HEK293 (cell line): Measurements from ENCODE around the gene POLE3.

Experiments
- TCF7L2 ChIP-seq: IDR thresholded peaks from 2 replicates; pipeline ENCODE4 v1.6.1; 2011; ENCODE audit warnings: low read depth, mild to moderate bottlenecking, inconsistent platforms, low read length, moderate library complexity, borderline replicate concordance
- YY1 ChIP-seq: fragments of 450-650 bp; formaldehyde crosslinking; IDR thresholded peaks from 2 replicates; pipeline ENCODE4 v1.5.1; 2018; ENCODE audit warnings: missing biosample characterization, missing genetic modification characterization
- ZNF223 ChIP-seq: fragments of 450-650 bp; formaldehyde crosslinking; IDR thresholded peaks from 2 replicates; pipeline ENCODE4 v1.5.1; 2016; ENCODE audit warnings: missing biosample characterization, missing genetic modification characterization
- ZNF274 ChIP-seq, 2 experiments: fragments of 200-500 bp in 1 of 2; fragments of 450-650 bp in 1 of 2; sonication (Bioruptor generic) in 1 of 2; formaldehyde crosslinking in 1 of 2; IDR thresholded peaks; 2 replicates each; pipeline versions ENCODE4 v1.5.1 to v1.6.1; 2014 to 2016; ENCODE audit warnings: borderline replicate concordance in 1 of 2, inconsistent platforms in 1 of 2, low read length in 1 of 2, missing biosample characterization in 1 of 2, missing genetic modification characterization in 1 of 2
- ZNF350 ChIP-seq: fragments of 450-650 bp; formaldehyde crosslinking; IDR thresholded peaks from 2 replicates; pipeline ENCODE4 v1.5.0; 2017; ENCODE audit warnings: missing biosample characterization, mild to moderate bottlenecking, missing genetic modification characterization
- ZNF404 ChIP-seq: fragments of 450-650 bp; formaldehyde crosslinking; IDR thresholded peaks from 2 replicates; pipeline ENCODE4 v1.5.1; 2017; ENCODE audit warnings: missing biosample characterization, missing genetic modification characterization
- ZNF544 ChIP-seq: fragments of 450-650 bp; formaldehyde crosslinking; IDR thresholded peaks from 2 replicates; pipeline ENCODE4 v1.5.0; 2017; ENCODE audit warnings: missing biosample characterization, missing genetic modification characterization
- ZNF664 ChIP-seq: fragments of 450-650 bp; formaldehyde crosslinking; IDR thresholded peaks from 2 replicates; pipeline ENCODE4 v1.5.1; 2016; ENCODE audit warnings: missing biosample characterization, missing genetic modification characterization
- TF ChIP-seq, protein P1 (sequence below): fragments of 450-650 bp; formaldehyde crosslinking; IDR thresholded peaks from 2 replicates; pipeline ENCODE4 v1.5.1; 2016; ENCODE audit warnings: missing biosample characterization, missing genetic modification characterization
- TF ChIP-seq, protein P2 (sequence below): fragments of 450-650 bp; formaldehyde crosslinking; IDR thresholded peaks from 2 replicates; pipeline ENCODE4 v1.5.1; 2016; ENCODE audit warnings: missing biosample characterization, missing genetic modification characterization

DNA sequence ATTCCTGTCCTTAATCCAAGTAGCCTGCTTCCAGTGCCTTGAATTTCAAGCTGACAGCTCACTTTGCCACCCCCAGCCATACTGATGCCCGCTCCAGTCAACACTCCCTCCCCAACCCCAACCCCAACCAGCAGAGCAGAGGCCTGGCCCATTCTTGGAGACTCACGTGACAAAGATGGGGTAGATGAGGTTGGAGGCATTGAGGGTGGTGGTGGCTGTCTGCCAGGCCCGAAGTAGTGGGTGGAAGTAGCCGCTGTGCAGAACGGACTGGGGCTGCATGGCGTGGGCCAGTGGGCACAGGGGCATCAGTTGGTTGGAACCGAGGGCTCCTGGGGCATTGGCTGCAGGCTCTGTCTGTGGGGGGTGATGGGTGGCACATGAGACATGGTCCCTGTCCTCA is 17.2 kb downstream of the POLE3 start:
- no peak for TF ChIP-seq YY1 (tag by site-specific recombination)
- TF ChIP-seq, protein P1, sequence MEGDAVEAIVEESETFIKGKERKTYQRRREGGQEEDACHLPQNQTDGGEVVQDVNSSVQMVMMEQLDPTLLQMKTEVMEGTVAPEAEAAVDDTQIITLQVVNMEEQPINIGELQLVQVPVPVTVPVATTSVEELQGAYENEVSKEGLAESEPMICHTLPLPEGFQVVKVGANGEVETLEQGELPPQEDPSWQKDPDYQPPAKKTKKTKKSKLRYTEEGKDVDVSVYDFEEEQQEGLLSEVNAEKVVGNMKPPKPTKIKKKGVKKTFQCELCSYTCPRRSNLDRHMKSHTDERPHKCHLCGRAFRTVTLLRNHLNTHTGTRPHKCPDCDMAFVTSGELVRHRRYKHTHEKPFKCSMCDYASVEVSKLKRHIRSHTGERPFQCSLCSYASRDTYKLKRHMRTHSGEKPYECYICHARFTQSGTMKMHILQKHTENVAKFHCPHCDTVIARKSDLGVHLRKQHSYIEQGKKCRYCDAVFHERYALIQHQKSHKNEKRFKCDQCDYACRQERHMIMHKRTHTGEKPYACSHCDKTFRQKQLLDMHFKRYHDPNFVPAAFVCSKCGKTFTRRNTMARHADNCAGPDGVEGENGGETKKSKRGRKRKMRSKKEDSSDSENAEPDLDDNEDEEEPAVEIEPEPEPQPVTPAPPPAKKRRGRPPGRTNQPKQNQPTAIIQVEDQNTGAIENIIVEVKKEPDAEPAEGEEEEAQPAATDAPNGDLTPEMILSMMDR: no peak
- TF ChIP-seq ZNF350 (tag by site-specific recombination): no peak
- TF ChIP-seq ZNF404 (tag by site-specific recombination): no peak
- no peak for TF ChIP-seq TCF7L2
- no peak for TF ChIP-seq ZNF274 (IDR thresholded peaks at IDR 0.05; ENCODE audit: low read length)
- no peak for TF ChIP-seq ZNF274 (tag by site-specific recombination; IDR thresholded peaks at IDR 0.05; ENCODE audit: borderline replicate concordance)
- TF ChIP-seq, protein P2, sequence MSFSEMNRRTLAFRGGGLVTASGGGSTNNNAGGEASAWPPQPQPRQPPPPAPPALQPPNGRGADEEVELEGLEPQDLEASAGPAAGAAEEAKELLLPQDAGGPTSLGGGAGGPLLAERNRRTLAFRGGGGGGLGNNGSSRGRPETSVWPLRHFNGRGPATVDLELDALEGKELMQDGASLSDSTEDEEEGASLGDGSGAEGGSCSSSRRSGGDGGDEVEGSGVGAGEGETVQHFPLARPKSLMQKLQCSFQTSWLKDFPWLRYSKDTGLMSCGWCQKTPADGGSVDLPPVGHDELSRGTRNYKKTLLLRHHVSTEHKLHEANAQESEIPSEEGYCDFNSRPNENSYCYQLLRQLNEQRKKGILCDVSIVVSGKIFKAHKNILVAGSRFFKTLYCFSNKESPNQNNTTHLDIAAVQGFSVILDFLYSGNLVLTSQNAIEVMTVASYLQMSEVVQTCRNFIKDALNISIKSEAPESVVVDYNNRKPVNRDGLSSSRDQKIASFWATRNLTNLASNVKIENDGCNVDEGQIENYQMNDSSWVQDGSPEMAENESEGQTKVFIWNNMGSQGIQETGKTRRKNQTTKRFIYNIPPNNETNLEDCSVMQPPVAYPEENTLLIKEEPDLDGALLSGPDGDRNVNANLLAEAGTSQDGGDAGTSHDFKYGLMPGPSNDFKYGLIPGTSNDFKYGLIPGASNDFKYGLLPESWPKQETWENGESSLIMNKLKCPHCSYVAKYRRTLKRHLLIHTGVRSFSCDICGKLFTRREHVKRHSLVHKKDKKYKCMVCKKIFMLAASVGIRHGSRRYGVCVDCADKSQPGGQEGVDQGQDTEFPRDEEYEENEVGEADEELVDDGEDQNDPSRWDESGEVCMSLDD: no peak
- TF ChIP-seq ZNF223 (tag by site-specific recombination): no peak
- TF ChIP-seq ZNF664 (tag by site-specific recombination): no peak
- no peak for TF ChIP-seq ZNF544 (tag by site-specific recombination)
